Adrenal gland (tissue), 5 donors: ENCODE measurements around the gene IL20.

ENCODE experiments used
- POLR2A ChIP-seq, 2 donors: fragments of 450-650 bp; IDR thresholded peaks; one replicate each; pipeline ENCODE4 v1.6.1; 2017; ENCODE audit warnings: antibody characterized with exemption in 2 of 2, mild to moderate bottlenecking in 2 of 2, moderate library complexity in 1 of 2
- TF ChIP-seq, protein P1 (sequence below), 6 experiments: fragments of 450-650 bp in 4 of 6; fragments of 200-600 bp in 2 of 6; sonication (generic) in 1 of 6; IDR thresholded peaks; 1 replicate in 5 of 6; 2 replicates in 1 of 6; pipeline versions ENCODE4 v1.5.1 to v1.8.0; 2016 to 2021; ENCODE audit warnings: antibody characterized with exemption in 6 of 6, mild to moderate bottlenecking in 2 of 6, moderate library complexity in 1 of 6
- donor health status: DM: no; HTN: no; CAD: no.

DNA sequence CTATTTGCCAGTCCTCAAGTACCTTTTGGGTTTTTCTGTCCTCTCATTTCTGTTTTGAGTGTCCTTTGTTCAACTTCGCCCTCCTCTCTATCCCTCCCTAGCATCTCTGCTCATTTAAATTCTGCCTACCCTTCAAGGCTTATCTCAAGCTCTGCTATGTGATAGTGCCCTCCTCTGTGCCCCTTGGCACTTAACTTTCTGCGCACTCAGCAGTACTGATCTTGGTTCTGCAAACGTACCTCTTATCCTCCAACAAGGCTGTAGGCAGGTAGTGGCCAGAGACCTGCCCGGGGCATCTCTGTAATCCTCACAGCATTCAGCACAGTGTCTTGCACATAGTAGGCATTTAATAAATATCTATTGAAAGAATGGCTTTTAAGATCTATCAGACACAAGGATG is 5.3 kb upstream of the IL20 start:
- TF ChIP-seq, protein P1, sequence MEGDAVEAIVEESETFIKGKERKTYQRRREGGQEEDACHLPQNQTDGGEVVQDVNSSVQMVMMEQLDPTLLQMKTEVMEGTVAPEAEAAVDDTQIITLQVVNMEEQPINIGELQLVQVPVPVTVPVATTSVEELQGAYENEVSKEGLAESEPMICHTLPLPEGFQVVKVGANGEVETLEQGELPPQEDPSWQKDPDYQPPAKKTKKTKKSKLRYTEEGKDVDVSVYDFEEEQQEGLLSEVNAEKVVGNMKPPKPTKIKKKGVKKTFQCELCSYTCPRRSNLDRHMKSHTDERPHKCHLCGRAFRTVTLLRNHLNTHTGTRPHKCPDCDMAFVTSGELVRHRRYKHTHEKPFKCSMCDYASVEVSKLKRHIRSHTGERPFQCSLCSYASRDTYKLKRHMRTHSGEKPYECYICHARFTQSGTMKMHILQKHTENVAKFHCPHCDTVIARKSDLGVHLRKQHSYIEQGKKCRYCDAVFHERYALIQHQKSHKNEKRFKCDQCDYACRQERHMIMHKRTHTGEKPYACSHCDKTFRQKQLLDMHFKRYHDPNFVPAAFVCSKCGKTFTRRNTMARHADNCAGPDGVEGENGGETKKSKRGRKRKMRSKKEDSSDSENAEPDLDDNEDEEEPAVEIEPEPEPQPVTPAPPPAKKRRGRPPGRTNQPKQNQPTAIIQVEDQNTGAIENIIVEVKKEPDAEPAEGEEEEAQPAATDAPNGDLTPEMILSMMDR (IDR thresholded peaks at IDR 0.05): no peak
- no peak for TF ChIP-seq POLR2A (IDR thresholded peaks at IDR 0.05)
